ENCODE results near the gene UBE2F.

Gene UBE2F

GRCh38 chr2:237935740-237936452 lies 30.9 kb upstream of the UBE2F start:
- TF ChIP-seq ZBTB7A (IDR thresholded peaks at IDR 0.05; ENCODE audit: low read depth): no peak
- TF ChIP-seq, protein P1, sequence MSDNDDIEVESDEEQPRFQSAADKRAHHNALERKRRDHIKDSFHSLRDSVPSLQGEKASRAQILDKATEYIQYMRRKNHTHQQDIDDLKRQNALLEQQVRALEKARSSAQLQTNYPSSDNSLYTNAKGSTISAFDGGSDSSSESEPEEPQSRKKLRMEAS (IDR thresholded peaks at IDR 0.05): no peak
- TF ChIP-seq, protein P2, sequence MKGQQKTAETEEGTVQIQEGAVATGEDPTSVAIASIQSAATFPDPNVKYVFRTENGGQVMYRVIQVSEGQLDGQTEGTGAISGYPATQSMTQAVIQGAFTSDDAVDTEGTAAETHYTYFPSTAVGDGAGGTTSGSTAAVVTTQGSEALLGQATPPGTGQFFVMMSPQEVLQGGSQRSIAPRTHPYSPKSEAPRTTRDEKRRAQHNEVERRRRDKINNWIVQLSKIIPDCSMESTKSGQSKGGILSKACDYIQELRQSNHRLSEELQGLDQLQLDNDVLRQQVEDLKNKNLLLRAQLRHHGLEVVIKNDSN (IDR thresholded peaks at IDR 0.05): no peak
- no peak for TF ChIP-seq CEBPB (IDR thresholded peaks at IDR 0.05)
- TF ChIP-seq NFIC (IDR thresholded peaks at IDR 0.05): no peak
- TF ChIP-seq EP300 (IDR thresholded peaks at IDR 0.05; ENCODE audit: borderline replicate concordance): no peak
- no peak for TF ChIP-seq RAD21 (IDR thresholded peaks at IDR 0.05; ENCODE audit: low read depth)
- no peak for TF ChIP-seq FOXM1 (IDR thresholded peaks at IDR 0.05; ENCODE audit: borderline replicate concordance, low read depth)
- no peak for TF ChIP-seq CREB1 (IDR thresholded peaks at IDR 0.05; ENCODE audit: low read depth)
- TF ChIP-seq EGR1 (IDR thresholded peaks at IDR 0.05): no peak
- no peak for TF ChIP-seq TEAD4 (IDR thresholded peaks at IDR 0.05)
- no peak for TF ChIP-seq TAF1 (IDR thresholded peaks at IDR 0.05; ENCODE audit: low read depth)
- no peak for TF ChIP-seq TCF12 (IDR thresholded peaks at IDR 0.05; ENCODE audit: low read depth)
- no peak for TF ChIP-seq YY1 (IDR thresholded peaks at IDR 0.05; ENCODE audit: low read depth)
- TF ChIP-seq REST (IDR thresholded peaks at IDR 0.05; ENCODE audit: low read depth): no peak

- TF ChIP-seq, protein P2 (IDR thresholded peaks at IDR 0.05): no peak
- TF ChIP-seq CEBPB (IDR thresholded peaks at IDR 0.05) (no peak), ZBTB7A (IDR thresholded peaks at IDR 0.05; ENCODE audit: low read depth) (no peak), TEAD4 (IDR thresholded peaks at IDR 0.05) (no peak), REST (IDR thresholded peaks at IDR 0.05; ENCODE audit: low read depth) (no peak)
Measured at GRCh38 chr2:237939251-237939650, 27.6 kb upstream of the UBE2F start.

DNA sequence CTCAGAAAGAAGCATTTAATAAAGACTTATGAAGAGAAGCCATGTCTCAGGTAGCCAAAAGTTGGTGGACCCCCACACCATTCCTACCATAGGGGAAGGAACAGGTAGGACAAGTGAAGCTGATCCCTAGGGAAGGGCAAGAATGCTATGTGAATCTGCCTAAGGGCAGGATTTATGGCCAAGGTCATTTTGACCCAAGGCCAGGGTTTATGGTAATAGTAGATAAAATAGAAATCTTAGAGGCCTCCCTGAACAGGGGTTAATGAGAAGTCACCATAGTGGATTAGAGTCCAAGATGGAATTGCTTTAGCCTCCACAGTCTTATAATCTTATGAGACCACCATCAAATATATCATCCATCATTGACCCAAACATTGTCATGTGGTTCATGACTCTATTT lies 26.0 kb upstream of the UBE2F start:
- TF ChIP-seq ZBTB7A (IDR thresholded peaks at IDR 0.05; ENCODE audit: low read depth): no peak
- TF ChIP-seq, protein P2 (IDR thresholded peaks at IDR 0.05): no peak
- TF ChIP-seq NFIC (IDR thresholded peaks at IDR 0.05): no peak
- TF ChIP-seq TCF12 (IDR thresholded peaks at IDR 0.05; ENCODE audit: low read depth): no peak
- TF ChIP-seq, protein P1 (IDR thresholded peaks at IDR 0.05): no peak
- no peak for TF ChIP-seq REST (IDR thresholded peaks at IDR 0.05; ENCODE audit: low read depth)
- TF ChIP-seq TAF1 (IDR thresholded peaks at IDR 0.05; ENCODE audit: low read depth): no peak
- TF ChIP-seq CEBPB (IDR thresholded peaks at IDR 0.05): no peak
- no peak for TF ChIP-seq YY1 (IDR thresholded peaks at IDR 0.05; ENCODE audit: low read depth)
- no peak for TF ChIP-seq EGR1 (IDR thresholded peaks at IDR 0.05)
- no peak for TF ChIP-seq TEAD4 (IDR thresholded peaks at IDR 0.05)
- no peak for TF ChIP-seq FOXM1 (IDR thresholded peaks at IDR 0.05; ENCODE audit: borderline replicate concordance, low read depth)
- no peak for TF ChIP-seq CREB1 (IDR thresholded peaks at IDR 0.05; ENCODE audit: low read depth)
- no peak for TF ChIP-seq RAD21 (IDR thresholded peaks at IDR 0.05; ENCODE audit: low read depth)
- TF ChIP-seq EP300 (IDR thresholded peaks at IDR 0.05; ENCODE audit: borderline replicate concordance): no peak

GRCh38 chr2:237941239-237941638 lies 25.6 kb upstream of the UBE2F start:
- TF ChIP-seq, protein P1 (IDR thresholded peaks at IDR 0.05): no peak
- TF ChIP-seq RAD21 (IDR thresholded peaks at IDR 0.05; ENCODE audit: low read depth) (no peak), REST (IDR thresholded peaks at IDR 0.05; ENCODE audit: low read depth) (no peak), CREB1 (IDR thresholded peaks at IDR 0.05; ENCODE audit: low read depth) (no peak), CEBPB (IDR thresholded peaks at IDR 0.05) (no peak), EP300 (IDR thresholded peaks at IDR 0.05; ENCODE audit: borderline replicate concordance) (no peak), ZBTB7A (IDR thresholded peaks at IDR 0.05; ENCODE audit: low read depth) (no peak)

All from Ishikawa (cell line).